Posterior cingulate gyrus (tissue), 11 donors: Measurements from ENCODE around the gene ATP6V0B.

Experiments
- DNase-seq, 10 donors: peaks; one replicate each; pipeline versions ENCODE4 v3.0.0 to v3.0.0-alpha.2; 2020 to 2021; ENCODE audit warnings: mixed read lengths in 3 of 10
- intact Hi-C: fragments of 100-400 bp; cut with DNase I; formaldehyde crosslinking; loops from one replicate; pipeline ENCODE4 v1.15.1; 2023

Gene ATP6V0B

DNA sequence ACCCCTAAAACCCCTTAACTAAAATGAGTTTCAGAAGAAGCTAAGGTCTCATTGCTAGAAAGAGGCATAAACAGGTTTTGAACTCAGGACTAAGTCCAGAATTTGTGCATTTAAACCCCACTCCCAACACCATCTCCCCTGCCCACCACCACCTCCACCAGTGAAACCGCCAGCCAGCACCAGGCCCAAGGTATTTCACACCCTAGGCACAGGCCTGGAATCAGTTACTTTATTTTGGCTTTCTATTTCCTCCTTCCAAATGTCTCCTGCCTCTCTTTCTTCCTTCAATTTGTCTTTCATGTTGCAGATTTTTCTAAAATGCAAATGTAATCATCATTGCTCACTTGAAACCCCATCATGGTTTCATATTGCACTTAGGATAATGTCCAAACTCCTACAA is 29.9 kb upstream of the ATP6V0B start:
- no peak for DNase-seq
- intact Hi-C loops = loop anchor here (10.0 kb wide), 1 partner anchor 90 kb away; the partner anchor contains the start of gene SLC6A9

DNA sequence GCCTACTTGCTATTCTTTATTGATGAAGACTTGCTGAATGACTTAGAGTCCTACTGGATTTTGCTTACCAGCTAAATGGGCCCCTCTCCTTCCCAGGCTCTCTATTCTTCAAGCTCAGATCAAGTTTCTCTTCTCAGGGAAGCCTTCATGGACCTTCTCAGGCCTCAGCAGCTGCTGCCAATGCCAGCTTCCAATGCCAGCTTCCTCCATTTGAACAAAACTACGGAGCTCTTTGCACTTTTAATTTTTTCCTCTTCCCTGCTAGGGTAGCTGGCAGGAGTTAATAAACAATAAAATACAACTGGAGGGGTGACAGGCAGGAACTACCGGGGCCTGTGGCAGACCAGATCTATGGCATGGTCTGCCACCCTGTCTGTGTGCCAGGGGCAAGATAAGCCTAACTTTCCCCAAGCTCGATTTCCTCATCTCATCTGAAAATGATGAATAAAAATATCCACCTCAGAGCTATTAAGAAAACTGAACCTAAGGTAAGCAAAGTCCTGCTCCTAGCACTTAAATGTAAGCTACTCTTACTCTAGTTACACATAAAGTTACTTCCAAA is 29.0 kb upstream of the ATP6V0B start:
- intact Hi-C loops = loop anchor here (2.0 to 10.0 kb wide), 2 partner anchors 29 to 89 kb away; partner anchors contain the start of genes ATP6V0B and SLC6A9
- DNase-seq = no peak

DNA sequence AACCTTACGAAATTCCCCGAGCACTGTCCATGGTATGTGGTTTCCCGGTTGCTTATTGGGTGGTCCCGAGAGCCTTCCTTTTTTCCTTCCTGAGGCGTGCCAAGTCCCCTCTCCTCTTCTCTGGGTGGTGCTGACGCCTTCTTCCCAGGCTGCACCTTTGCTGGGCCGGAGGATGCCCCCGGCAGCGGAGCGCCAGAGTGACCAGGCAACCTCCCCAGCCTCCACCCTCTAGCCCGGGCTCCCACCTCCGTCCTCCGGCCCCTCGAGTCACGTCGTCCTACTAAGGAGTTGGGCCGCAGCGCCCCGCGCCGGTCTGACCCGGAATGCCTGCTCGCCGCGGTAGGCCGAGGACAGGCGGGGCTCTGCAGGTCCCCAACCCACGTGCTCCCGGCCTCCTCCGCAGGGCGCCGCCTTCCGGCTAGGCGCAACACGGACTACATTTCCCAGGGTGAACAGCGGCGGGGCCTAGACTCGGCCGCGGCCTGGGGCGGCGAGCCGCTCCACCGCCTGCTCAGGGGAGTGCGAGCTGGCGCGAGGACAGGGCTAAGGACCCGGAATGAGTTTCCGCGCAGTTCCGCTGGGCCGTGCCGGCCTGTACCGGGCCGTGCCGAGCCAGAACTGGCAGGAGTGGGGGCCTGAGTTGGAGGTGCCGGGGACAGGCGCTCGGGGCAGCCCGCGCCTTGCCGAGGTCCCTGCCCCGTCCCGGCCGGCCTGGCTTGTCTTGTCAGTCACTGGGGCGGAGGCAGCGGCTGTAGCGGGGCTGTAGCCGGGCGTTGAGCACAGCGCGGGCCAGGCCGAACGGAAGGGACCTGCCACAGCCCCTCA is 28.3 kb upstream of the ATP6V0B start, which contains the start of gene IPO13:
IPO13 (plus strand) TSS at position 715 of the 825 bp plus-strand sequence. CDS start 651 bp downstream, outside the sequence.
- intact Hi-C loops = loop anchor here (2.0 to 10.0 kb wide), 2 partner anchors 28 to 88 kb away; partner anchors contain the start of genes ATP6V0B and SLC6A9
- peak; percentile 95 to 100 (median 97) for DNase-seq

DNA sequence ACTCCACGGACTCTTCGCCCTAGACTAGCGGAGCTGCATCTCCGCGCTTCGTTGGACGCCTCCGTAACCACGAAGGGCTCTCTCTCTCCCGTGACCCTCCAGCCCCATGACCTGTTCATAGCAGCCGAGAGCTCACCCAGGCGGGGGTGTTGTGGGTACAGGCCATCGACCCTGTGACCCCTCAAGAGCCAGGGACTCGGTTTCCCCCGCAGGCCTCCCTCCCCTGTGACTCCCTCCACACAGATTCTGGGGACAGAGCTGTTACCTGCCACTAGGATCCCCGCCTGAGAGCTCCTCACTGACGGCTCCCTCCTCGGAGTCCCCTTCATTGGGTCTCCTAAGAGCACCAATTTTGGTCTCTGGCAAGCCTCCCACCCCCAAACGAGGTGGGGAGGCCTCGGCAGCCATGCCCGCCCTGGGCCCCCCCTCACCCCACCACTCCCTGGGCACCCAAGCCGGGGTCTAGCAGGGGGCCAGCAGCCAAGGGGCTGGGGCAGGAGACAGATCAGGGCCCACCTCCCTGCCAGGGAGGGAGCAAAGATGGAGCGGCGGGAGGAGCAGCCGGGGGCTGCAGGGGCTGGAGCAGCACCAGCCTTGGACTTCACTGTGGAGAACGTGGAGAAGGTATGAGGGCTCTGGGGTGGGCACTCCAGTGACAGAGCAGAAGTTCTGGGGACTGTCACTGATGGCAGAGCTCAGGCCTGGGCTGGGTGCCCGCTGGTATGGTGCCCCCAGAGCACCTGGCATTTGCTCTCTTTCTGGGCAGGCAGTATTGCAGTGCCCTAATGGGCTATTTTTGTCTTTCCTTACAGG is 27.5 kb upstream of the ATP6V0B start:
- intact Hi-C loops = loop anchor here (2.0 to 10.0 kb wide), 2 partner anchors 28 to 88 kb away; partner anchors contain the start of genes ATP6V0B and SLC6A9
- peak in 1 of 10 donors; percentile 87 for DNase-seq

DNA sequence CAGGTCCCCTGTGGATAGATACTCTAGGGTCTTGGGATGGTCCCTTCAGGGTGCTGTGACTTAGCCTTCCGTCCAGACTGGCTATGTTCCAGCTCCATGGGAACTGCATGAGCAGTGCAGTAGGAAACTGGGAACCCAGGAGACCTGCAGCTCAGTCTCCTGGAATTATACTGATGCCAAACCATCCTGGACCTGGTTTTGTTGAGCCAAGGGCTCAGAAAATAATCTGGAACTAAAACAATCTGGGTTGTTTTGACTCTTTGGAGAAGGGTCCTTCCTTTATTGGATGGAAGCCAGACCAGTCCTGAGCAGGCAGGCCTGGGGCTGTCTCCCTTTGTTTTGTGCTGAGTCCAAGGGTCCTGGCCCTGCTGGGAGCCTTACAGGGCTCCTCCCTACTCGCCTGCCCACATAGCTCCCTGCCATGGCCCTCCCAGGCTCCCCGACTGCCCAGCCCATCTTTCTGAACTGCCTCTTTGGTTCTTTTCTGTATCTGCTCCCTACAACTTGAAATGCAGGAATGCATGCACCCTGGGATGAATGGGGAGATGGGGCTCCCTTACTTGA is 26.8 kb upstream of the ATP6V0B start:
- DNase-seq = peak in 1 of 10 donors; percentile 86
- intact Hi-C loops = loop anchor here (2.0 to 10.0 kb wide), 2 partner anchors 27 to 87 kb away; partner anchors contain the start of genes ATP6V0B and SLC6A9

DNA sequence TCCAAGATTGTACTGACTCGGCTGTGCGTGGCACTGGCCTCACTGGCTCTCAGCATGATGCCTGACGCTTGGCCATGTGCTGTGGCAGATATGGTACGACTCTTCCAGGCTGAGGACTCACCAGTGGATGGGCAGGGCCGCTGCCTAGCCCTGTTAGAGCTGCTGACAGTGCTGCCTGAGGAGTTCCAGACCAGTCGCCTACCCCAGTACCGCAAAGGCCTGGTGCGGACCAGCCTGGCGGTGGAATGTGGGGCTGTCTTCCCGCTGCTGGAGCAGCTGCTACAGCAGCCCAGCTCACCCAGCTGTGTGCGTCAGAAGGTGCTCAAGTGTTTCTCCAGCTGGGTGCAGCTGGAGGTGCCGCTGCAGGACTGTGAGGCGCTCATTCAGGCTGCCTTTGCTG is 25.1 kb upstream of the ATP6V0B start:
- intact Hi-C loops = loop anchor here (10.0 kb wide), 1 partner anchor 85 kb away; the partner anchor contains the start of gene SLC6A9
- DNase-seq = no peak

DNA sequence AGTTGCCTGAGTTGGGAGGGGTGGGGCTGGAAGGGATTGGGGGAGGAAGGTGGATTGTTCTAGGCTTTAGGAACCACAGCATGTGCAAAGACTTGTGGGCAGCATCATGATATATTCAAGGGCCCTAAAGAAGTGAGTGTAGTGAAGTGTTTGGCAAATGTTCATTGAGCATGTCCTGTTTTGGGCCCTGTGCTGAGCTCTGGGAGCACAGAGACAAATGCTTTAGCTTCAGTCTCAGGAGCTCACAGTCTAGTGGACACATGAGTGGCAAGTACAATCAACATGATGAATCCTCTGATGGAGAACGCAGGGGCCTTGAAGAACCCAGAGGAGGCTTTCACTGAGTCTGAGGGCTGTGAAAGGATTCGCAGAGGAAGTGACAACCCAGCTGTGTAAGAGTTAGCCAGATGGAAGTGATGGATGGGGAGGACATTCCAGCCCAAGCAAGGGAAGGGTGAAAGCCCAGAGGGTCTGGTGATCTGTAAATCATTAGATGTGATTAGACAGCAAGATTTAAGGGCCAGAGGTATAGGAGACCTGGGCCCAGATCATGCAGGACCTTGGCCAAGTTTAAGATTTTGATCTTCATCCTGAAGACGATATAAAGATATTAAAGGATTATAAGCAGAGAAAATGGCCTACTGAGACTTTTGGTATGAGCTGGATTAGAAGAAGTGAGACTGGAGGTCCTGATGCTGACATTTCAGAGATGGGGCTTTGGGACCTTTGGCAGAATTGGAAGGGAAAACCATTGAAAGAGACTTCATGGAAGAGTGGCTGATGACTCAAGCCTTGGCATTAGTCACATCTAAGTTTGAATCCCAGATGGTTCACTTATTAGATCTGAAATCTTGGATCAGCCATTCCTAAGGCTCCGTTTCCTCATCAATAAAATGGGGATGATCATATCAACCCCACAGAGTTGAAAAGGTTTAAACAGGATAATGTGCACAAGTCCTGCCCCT is 23.5 kb upstream of the ATP6V0B start:
- intact Hi-C loops = no loop called here
- no peak for DNase-seq

DNA sequence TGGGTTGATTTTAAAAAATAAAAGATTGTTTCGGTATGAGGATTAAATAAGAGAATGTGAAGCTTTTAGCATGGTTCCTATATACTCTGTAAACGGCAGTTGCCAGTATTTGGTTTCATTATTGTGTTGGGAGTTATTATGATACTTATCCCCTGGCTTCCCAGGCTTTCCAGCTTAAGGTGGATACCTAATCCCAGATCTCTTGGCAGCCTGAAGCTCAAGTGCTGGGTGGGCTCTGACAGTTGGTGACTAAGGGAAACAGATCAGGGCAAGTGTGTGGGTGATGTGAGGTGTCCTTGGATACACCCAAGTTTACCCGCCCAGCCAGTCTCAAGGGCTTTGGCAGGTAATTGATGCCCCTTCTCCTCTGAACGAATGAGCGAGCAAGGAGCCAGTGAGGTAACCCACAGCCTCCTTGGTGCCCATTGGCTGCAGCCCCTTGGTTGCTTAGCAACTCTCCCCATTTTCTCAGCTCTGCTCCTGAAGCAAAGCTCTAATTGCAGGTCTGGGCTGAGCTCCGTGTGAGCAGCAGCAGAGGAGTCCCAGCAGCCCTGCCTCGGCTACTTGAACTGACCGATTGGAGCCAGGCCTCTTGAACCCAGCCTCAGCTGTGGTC is 21.9 kb upstream of the ATP6V0B start:
- intact Hi-C loops = no loop called here
- DNase-seq = peak in 7 of 10 donors; percentile 50 to 95 (median 73)

DNA sequence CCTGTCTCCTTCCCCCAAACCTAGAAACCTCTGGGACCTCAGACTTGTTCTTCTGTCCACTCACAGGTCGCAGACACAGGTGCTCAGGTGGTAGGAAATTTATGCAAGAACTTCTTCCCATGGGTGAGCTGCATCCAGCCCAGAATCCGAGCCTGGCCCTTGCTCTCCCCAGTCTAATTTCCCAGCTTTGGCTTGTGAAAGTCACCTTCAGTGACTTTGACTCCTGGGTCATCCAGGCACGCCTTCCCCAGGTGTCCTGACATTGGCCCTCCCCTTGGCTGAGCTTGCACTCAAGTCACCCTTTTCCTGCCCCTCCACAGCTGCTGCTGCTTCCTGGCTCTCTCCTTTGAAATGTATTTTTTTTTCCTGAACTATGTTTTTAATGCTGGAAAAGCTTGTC is 21.4 kb upstream of the ATP6V0B start:
- DNase-seq = peak in 2 of 10 donors; percentile 53 to 60
- intact Hi-C loops = no loop called here

DNA sequence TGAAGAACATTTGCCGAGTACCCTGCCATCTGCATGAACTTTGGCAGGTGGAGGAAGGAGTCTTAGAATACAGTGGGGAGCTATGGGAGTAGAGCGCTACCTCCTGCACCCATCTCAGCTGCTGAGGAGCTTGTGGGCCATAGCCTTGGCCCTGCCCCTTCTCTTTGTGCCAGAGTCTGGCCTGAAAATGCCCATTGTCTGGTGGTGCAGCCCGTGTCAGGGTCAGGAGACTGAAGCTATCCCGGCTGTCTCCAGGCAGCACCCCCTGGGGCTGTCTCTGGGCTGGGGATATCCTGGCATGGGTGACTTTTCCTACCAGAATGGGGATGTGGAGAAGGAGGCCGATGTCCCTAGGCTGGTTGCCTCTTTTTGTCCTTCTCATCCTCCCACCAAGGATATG is 20.7 kb upstream of the ATP6V0B start:
- intact Hi-C loops = no loop called here
- DNase-seq = peak; percentile 66 to 98 (median 84)

DNA sequence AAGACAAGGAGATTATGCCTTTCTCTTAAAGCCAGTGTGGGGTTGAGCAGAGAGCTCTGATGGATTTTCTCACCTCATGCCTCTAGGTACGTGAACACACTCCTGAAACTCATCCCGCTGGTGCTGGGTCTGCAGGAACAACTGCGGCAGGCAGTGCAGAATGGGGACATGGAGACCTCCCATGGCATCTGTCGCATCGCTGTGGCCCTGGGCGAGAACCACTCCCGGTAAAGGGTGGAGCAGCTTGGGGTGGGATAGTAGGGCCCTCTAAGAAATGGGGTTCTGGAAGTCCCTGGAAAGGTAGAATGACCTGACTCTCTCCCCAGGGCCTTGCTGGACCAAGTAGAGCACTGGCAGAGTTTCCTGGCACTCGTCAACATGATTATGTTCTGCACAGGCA is 18.5 kb upstream of the ATP6V0B start:
- intact Hi-C loops = no loop called here
- peak in 2 of 10 donors; percentile 35 to 53 for DNase-seq

DNA sequence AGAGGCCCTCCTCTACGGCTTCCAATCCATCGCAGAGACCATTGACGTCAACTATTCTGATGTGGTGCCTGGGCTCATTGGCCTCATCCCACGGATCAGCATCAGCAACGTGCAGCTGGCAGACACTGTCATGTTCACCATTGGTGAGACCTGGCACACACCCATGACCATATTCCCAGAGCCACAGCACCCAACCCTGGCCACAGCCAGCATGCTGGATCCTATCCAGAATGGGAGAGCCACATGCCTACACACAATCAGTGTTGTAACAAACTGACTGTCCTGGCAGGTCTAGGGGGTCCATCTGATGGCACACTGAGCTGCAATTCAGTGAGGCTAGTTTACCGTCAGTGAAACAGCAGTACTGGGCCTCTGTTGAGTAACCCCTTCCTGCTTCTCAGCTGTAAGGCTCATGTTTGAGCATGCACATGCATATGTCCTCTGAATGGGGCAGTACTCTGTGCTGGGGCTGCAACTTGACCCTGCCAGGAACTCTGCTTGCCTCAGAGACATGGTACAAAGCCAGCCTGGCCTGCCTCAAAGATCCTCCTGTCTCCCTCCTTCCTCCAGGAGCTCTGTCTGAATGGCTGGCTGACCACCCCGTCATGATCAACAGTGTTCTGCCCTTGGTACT is 17.2 kb upstream of the ATP6V0B start:
- intact Hi-C loops = no loop called here
- DNase-seq = peak in 2 of 10 donors; percentile 52 to 55

DNA sequence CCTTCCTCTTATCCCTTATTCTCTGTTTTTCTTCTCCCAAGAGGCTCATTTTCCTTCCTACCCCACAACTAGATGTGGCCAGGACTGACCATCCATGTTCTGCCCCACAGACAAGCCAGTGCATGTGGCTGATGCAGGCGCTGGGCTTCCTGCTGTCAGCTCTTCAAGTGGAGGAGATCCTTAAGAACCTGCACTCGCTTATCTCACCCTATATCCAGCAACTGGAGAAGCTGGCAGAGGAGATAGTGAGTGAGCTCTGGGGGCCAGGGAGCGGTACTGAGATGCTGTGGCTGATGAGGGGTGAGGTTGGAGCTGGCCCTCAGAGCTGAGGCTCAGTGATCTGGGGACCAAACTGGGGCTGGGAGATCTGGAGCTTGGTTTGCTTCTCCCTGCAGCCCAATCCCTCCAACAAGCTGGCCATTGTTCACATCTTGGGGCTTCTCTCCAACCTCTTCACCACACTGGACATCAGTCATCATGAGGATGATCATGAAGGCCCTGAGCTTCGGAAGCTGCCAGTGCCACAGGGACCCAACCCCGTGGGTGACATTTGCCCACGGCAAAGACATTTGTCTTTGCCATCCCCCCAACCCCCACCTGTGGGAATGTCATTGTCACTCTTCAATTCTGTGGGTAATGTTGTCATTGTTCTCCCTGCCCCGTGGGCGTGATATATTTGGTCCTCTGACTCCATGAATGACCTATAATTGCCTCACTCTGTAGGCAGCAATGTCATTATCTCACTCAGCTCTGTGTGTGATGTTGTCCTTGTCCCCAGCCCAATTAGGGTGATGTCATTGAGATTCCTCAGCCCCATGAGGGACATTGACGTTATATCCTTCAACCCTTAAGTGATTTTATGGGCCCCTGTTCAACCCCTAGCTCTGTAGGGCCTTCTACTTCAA is 16.2 kb upstream of the ATP6V0B start:
- DNase-seq = peak in 2 of 10 donors; percentile 9 to 37
- intact Hi-C loops = no loop called here

DNA sequence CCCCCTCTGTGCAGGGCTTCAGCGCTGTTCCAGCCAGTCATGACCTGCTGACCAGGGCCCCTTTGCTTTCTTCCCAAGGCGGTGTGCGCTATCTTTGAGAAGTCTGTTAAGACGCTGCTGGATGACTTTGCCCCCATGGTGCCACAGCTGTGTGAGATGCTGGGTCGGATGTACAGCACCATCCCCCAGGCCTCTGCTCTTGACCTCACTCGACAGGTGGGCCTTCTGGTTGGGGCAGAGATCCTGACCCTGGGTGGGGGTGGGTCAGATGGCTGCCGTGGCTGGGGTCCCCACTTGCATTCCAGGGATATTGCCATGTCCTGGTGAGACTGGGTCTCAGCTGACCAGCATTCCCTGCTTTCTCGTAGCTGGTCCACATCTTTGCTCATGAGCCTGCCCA is 14.0 kb upstream of the ATP6V0B start:
- intact Hi-C loops = no loop called here
- peak in 2 of 10 donors; percentile 55 to 62 for DNase-seq

DNA sequence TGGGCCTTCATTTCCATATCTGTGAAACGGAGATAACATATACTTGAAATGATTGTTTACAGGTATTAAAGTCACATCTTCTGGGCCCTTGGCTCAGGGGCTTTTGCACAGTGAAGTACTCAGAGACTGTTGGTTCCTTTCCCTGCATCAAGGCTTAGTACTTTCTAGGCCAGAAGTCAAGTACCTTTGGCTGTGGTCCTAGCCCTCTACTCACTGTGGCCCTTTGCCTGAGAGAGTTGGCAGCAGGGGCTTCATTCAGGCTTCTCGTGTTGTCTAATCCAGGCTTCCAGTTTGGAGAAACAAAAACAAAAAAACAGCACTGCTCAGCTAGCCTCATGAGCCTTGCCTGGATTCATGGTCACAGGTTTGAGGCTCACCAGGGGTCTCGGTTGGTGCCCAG is 13.1 kb upstream of the ATP6V0B start:
- DNase-seq = peak in 1 of 10 donors; percentile 23
- intact Hi-C loops = no loop called here

DNA sequence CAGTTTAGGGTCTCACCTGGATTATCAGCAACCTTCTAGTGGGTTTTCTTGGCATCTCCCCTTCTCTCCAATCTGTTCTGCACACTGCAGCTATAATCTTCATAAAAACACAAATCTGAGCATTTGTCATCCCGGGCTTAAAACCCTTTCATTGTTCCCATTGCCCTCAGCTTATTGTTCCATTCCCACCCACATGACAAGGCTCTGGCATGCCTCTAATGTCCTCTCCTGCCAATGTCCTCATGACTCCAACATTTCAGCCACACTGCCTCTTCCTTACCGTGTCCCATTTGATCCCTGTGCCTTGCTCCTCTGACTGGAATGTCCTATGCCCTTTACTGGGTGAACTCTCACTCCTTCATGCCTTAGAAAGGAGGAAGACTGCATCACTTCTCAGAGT is 12.4 kb upstream of the ATP6V0B start:
- intact Hi-C loops = no loop called here
- DNase-seq = peak in 2 of 10 donors; percentile 12 to 54

DNA sequence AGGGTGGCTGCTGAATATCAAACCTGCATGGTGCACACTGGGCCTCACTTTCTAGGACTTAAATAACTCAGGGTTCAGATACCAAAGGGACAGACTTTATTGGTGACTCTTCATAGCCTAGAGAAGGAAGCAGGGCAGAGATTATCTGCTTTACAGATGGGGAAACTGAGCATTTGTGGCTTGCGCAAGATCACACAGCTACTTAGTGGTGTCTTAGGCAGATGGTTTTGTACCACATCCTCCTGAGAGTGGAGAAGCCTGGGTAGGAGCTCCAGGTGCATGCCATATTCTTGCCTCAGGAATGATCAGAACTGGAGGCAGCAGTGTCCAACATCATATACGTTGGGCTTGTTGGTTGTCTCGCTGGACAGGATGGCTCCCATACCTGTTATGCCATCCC is 11.8 kb upstream of the ATP6V0B start:
- DNase-seq = no peak

More for the DNA sequence above, 11.8 kb upstream of the ATP6V0B start:
- intact Hi-C loops = no loop called here
